Liver (tissue), 3 donors: ENCODE data around the gene ZNF805.

Source experiments
- CTCF ChIP-seq: fragments of 150-350 bp; IDR thresholded peaks from 2 replicates; pipeline ENCODE4 v1.5.1; 2017; ENCODE audit warnings: improper control_type of control experiment, low read depth, low read length; ENCODE audit not compliant: missing input control
- TAF1 ChIP-seq: conservative IDR thresholded peaks from 2 replicates; pipeline ENCODE4 v1.6.1; 2016; ENCODE audit warnings: antibody characterized with exemption, mild to moderate bottlenecking
- YY1 ChIP-seq: IDR thresholded peaks from 2 replicates; pipeline ENCODE4 v1.6.1; 2016; ENCODE audit warnings: antibody characterized with exemption, mild to moderate bottlenecking
- donor health status: healthy.
- donor health status: healthy.

GRCh38 chr19:57191141-57192076 lies 49.0 kb upstream of the ZNF805 start, which contains the start of gene ZNF264:
- no peak for TF ChIP-seq CTCF
- TF ChIP-seq TAF1: no peak
- peak; percentile 98 for TF ChIP-seq YY1
